ENCODE data around the gene PNMA8A. TPM values are rescaled to one million over a fixed set of nuclear protein-coding genes. Genes with fewer than 3 reads are reported as not detected.

The PNMA8A gene
- total RNA-seq, 6 experiments from 2014 or later: 0.06 to 0.26 (median 0.23) TPM; not detected in 2

- DNase-seq: no peak
- ATAC-seq: no peak
- WGBS (ENCODE audit: insufficient coverage, low coverage, low lambda C conversion rate, missing lambda C conversion rate): 45% methylated on average over 6 of the region's 6 CpGs
Observed at GRCh38 chr19:46453661-46454060, 17.7 kb downstream of the PNMA8A start.

GRCh38 chr19:46452186-46452585 is 19.2 kb downstream of the PNMA8A start:
- Histone ChIP-seq H3K4me3 (no peak overlapping the region), H3K27ac (no peak overlapping the region), H3K36me3 (no peaks in the 10 kb centered on the region), H3K9me3 (no peaks in the 10 kb centered on the region), H3K4me1 (no peaks in the 10 kb centered on the region), H3K27me3 (no peaks in the 10 kb centered on the region)
- TF ChIP-seq CTCF (IDR thresholded peaks at IDR 0.05) (no peak), POLR2A (IDR thresholded peaks at IDR 0.05) (no peak)
- no peak for ATAC-seq
- no peak for DNase-seq
- WGBS (ENCODE audit: insufficient coverage, low coverage, low lambda C conversion rate, missing lambda C conversion rate): 47% methylated on average over 4 of the region's 4 CpGs
- intact Hi-C loops (cut with DNase I): no loop called here

More at GRCh38 chr19:46453661-46454060, 17.7 kb downstream of the PNMA8A start:
- intact Hi-C loops (cut with DNase I): no loop called here
- no peak overlapping the region for H3K4me3 ChIP-seq
- H3K27ac ChIP-seq: no peak overlapping the region
- no peaks in the 10 kb centered on the region for H3K36me3 ChIP-seq
- H3K9me3 ChIP-seq: no peaks in the 10 kb centered on the region
- no peaks in the 10 kb centered on the region for H3K27me3 ChIP-seq
- TF ChIP-seq CTCF (IDR thresholded peaks at IDR 0.05) (no peak), POLR2A (IDR thresholded peaks at IDR 0.05) (no peak)
- H3K4me1 ChIP-seq: no peaks in the 10 kb centered on the region

GRCh38 chr19:46451352-46451751 is 20.0 kb downstream of the PNMA8A start:
- WGBS (ENCODE audit: insufficient coverage, low coverage, low lambda C conversion rate, missing lambda C conversion rate): 38% methylated on average over 5 of the region's 6 CpGs
- intact Hi-C loops (cut with DNase I): no loop called here
- Histone ChIP-seq H3K9me3 (no peaks in the 10 kb centered on the region), H3K27me3 (no peaks in the 10 kb centered on the region), H3K36me3 (no peaks in the 10 kb centered on the region), H3K4me3 (no peak overlapping the region), H3K27ac (no peak overlapping the region), H3K4me1 (no peaks in the 10 kb centered on the region)
- DNase-seq: no peak
- no peak for ATAC-seq
- TF ChIP-seq POLR2A (IDR thresholded peaks at IDR 0.05) (no peak), CTCF (IDR thresholded peaks at IDR 0.05) (no peak)

- intact Hi-C loops (cut with DNase I): no loop called here
- Histone ChIP-seq H3K27me3 (no peaks in the 10 kb centered on the region), H3K36me3 (no peaks in the 10 kb centered on the region), H3K4me3 (no peak overlapping the region), H3K4me1 (no peaks in the 10 kb centered on the region), H3K9me3 (no peaks in the 10 kb centered on the region), H3K27ac (no peak overlapping the region)
- ATAC-seq (no peak), DNase-seq (no peak)
- 60% methylated on average over 5 of the region's 5 CpGs for WGBS (ENCODE audit: insufficient coverage, low coverage, low lambda C conversion rate, missing lambda C conversion rate)
- no peak for TF ChIP-seq CTCF (IDR thresholded peaks at IDR 0.05)
- TF ChIP-seq POLR2A (IDR thresholded peaks at IDR 0.05): no peak
Observed at GRCh38 chr19:46450737-46451136, 20.6 kb downstream of the PNMA8A start.

- Histone ChIP-seq H3K4me1 (no peaks in the 10 kb centered on the region), H3K4me3 (no peak overlapping the region), H3K36me3 (no peaks in the 10 kb centered on the region), H3K9me3 (no peaks in the 10 kb centered on the region), H3K27ac (no peak overlapping the region), H3K27me3 (no peaks in the 10 kb centered on the region)
- 50% methylated on average over 7 of the region's 7 CpGs for WGBS (ENCODE audit: insufficient coverage, low coverage, low lambda C conversion rate, missing lambda C conversion rate)
- intact Hi-C loops (cut with DNase I): no loop called here
- DNase-seq (no peak), ATAC-seq (no peak)
- no peak for TF ChIP-seq POLR2A (IDR thresholded peaks at IDR 0.05)
- no peak for TF ChIP-seq CTCF (IDR thresholded peaks at IDR 0.05)
Observed at GRCh38 chr19:46449228-46449627, 22.1 kb downstream of the PNMA8A start.

Data from right lobe of liver (tissue), 6 donors.